ENCODE results near the gene RBM15B. TPM values are rescaled to one million over a fixed set of nuclear protein-coding genes. Genes with fewer than 3 reads are reported as not detected.

Gene RBM15B
- polyA plus RNA-seq, 3 donors = 7.1 to 10.3 (median 9.1) TPM

DNA sequence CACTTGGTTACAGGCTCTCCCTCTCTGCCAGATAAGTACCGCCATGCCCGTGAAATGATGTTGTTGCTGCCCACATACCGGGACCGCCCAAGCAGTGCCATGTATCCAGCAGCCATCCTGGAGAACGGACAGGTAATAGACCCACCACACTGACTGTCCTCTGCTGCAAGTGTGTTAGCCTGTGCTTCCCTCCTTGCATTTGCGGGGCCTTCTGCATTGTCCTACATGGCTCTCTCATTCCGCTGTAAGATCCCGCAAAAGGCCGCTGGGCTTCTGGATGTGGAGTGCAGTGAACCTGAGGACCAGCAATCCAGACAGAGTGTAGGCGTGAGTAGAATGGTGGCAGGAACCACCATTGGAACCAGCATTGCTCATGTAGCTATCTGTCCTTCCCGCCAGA is 16.6 kb upstream of the RBM15B start:
- H3K36me3 Mint-ChIP-seq = no peaks in the 10 kb centered on the region

DNA sequence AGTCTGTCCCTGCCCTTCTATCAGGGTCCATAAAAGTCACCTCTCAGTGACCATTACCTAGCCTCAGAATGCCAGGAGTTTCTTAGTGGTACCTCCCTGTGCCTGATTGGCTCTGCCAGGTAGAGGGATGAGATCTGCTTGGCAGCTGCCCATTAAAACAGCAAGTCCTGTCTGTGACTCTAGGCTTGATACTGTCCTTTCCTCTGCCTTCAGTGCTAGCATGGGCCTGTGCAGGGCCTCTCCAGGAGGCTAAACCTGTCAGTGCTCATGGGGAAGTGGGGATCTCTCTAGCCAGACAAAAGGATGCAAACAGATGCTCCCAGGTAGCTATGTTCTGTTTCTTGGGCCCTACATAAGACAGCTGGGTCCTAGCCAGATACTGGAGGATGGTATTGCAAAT is 15.9 kb upstream of the RBM15B start:
- no peak overlapping the region for H3K9ac ChIP-seq (ENCODE audit: insufficient read depth, low read length, poor library complexity, severe bottlenecking)
- no peak overlapping the region for H3K27ac Mint-ChIP-seq
- H3K27ac ChIP-seq (ENCODE audit: low read depth in 1 of 2, low read length in 2 of 2) = no peak overlapping the region
- H3K4me3 ChIP-seq (replicated peaks in 1 of 3; ENCODE audit: low read depth in 2 of 3, low read length in 3 of 3) = no peak overlapping the region
- peaks cover 10% of the 10 kb centered on the region for H3K4me1 Mint-ChIP-seq
- no peaks in the 10 kb centered on the region for H3K27me3 ChIP-seq (ENCODE audit: control insufficient read depth in 2 of 2, insufficient read depth in 2 of 2, low read length in 2 of 2)
- intact Hi-C loops (cut with micrococcal nuclease) = loop anchor here in 1 of 2 donors (10.0 kb wide), 1 partner anchor 400 kb away; no protein-coding TSS in a partner anchor
- no peak for DNase-seq
- no peak for TF ChIP-seq CTCF (IDR thresholded peaks at IDR 0.05)
- no peaks in the 10 kb centered on the region for H3K9me3 Mint-ChIP-seq
- H2AFZ ChIP-seq (ENCODE audit: insufficient read depth, low read depth, low read length, poor library complexity, severe bottlenecking) = no peak overlapping the region
- H3K4me3 Mint-ChIP-seq = no peak overlapping the region
- no peaks in the 10 kb centered on the region for H3K4me1 ChIP-seq (ENCODE audit: control insufficient read depth in 1 of 2, insufficient read depth in 2 of 2, low read length in 2 of 2)
- no peaks in the 10 kb centered on the region for H4K20me1 ChIP-seq (ENCODE audit: insufficient read depth, low read length)
- H3K9me3 ChIP-seq (replicated peaks in 1 of 2; ENCODE audit: control insufficient read depth in 1 of 2, insufficient read depth in 1 of 2, low read length in 2 of 2) = no peaks in the 10 kb centered on the region
- no peaks in the 10 kb centered on the region for H3K36me3 ChIP-seq (replicated peaks in 1 of 2; ENCODE audit: control insufficient read depth in 1 of 2, insufficient read depth in 2 of 2, low read length in 2 of 2)
- H3K4me2 ChIP-seq (replicated peaks; ENCODE audit: extremely low read depth, low read length, poor library complexity, severe bottlenecking) = no peak overlapping the region
- H3K36me3 Mint-ChIP-seq = no peaks in the 10 kb centered on the region
- peaks cover 3 to 11% (median 8%) of the 10 kb centered on the region in 3 donors for H3K27me3 Mint-ChIP-seq (ENCODE audit: low read depth in 3 of 3)
- H3K79me2 ChIP-seq (ENCODE audit: insufficient read depth, low read length) = no peaks in the 10 kb centered on the region

More for the DNA sequence above, 16.6 kb upstream of the RBM15B start:
- H3K9me3 ChIP-seq (replicated peaks in 1 of 2; ENCODE audit: control insufficient read depth in 1 of 2, insufficient read depth in 1 of 2, low read length in 2 of 2) = no peaks in the 10 kb centered on the region
- H3K9ac ChIP-seq (ENCODE audit: insufficient read depth, low read length, poor library complexity, severe bottlenecking) = no peak overlapping the region
- H3K4me3 ChIP-seq (replicated peaks in 1 of 3; ENCODE audit: low read depth in 2 of 3, low read length in 3 of 3) = no peak overlapping the region
- peaks cover 9% of the 10 kb centered on the region for H3K4me1 Mint-ChIP-seq
- H3K4me1 ChIP-seq (ENCODE audit: control insufficient read depth in 1 of 2, insufficient read depth in 2 of 2, low read length in 2 of 2) = no peaks in the 10 kb centered on the region
- no peak overlapping the region for H2AFZ ChIP-seq (ENCODE audit: insufficient read depth, low read depth, low read length, poor library complexity, severe bottlenecking)
- H3K27ac Mint-ChIP-seq = peak overlapping the region in 1 of 7 donors; percentile 42
- no peaks in the 10 kb centered on the region for H3K27me3 ChIP-seq (ENCODE audit: control insufficient read depth in 2 of 2, insufficient read depth in 2 of 2, low read length in 2 of 2)
- peaks cover 3 to 8% (median 7%) of the 10 kb centered on the region in 3 donors for H3K27me3 Mint-ChIP-seq (ENCODE audit: low read depth in 3 of 3)
- TF ChIP-seq CTCF (IDR thresholded peaks at IDR 0.05) = no peak
- no peak for DNase-seq
- no peaks in the 10 kb centered on the region for H4K20me1 ChIP-seq (ENCODE audit: insufficient read depth, low read length)
- WGBS (ENCODE audit: insufficient coverage) = 98% methylated on average over 7 of the region's 11 CpGs
- H3K79me2 ChIP-seq (ENCODE audit: insufficient read depth, low read length) = no peaks in the 10 kb centered on the region
- no peak overlapping the region for H3K4me3 Mint-ChIP-seq
- H3K9me3 Mint-ChIP-seq = no peaks in the 10 kb centered on the region
- intact Hi-C loops (cut with micrococcal nuclease) = loop anchor here in 1 of 2 donors (5.0 to 10.0 kb wide), 2 partner anchors 277 to 400 kb away; no protein-coding TSS in a partner anchor
- no peaks in the 10 kb centered on the region for H3K36me3 ChIP-seq (replicated peaks in 1 of 2; ENCODE audit: control insufficient read depth in 1 of 2, insufficient read depth in 2 of 2, low read length in 2 of 2)
- no peak overlapping the region for H3K27ac ChIP-seq (ENCODE audit: low read depth in 1 of 2, low read length in 2 of 2)
- H3K4me2 ChIP-seq (replicated peaks; ENCODE audit: extremely low read depth, low read length, poor library complexity, severe bottlenecking) = no peak overlapping the region
